HepG2 (cell line): ENCODE measurements around the gene FAM110C. TPM values are rescaled to one million over a fixed set of nuclear protein-coding genes. Genes with fewer than 3 reads are reported as not detected.
"Not testable (repeated sequence)": the region's sequence is repeated elsewhere in the genome, so short reads cannot be mapped to it uniquely, and the experiment has no call there.

Experiments
- ATAC-seq: fragments of 200-7000 bp; cut with Tn5 transposase; 3 replicates; pipeline ENCODE4 v1.9.1; 2020; ENCODE audit warnings: mild to moderate bottlenecking, moderate library complexity
- BruUV-seq: library from RNA; stranded (reverse); fragments of 400-500 nt; replicated peaks from 2 replicates; lab custom pipeline; 2021; lab: Mats Ljungman, UMichigan
- CTCF ChIA-PET: fragments of 300-600 bp; formaldehyde crosslinking; extraction: SDS; loops from one replicate; lab custom pipeline; 2021; ENCODE audit warnings: low total read pairs, inconsistent platforms, low intra/inter-chr PET ratio; lab: Yijun Ruan, JAX
- POLR2A ChIA-PET: fragments of 350-600 bp; sonication (Branson Sonifier 250); formaldehyde crosslinking; loops from one replicate; lab custom pipeline; 2020; ENCODE audit warnings: antibody characterized with exemption, inconsistent platforms; lab: Yijun Ruan, JAX
- DNase-seq: peaks from one replicate; pipeline ENCODE4 v3.0.0-alpha.2; 2015; ENCODE audit warnings: low spot score
- FAIRE-seq: peaks from 3 replicates; lab custom pipeline; 2011; peaks lifted over from hg19 to GRCh38; lab: Jason Lieb, UNC
- H2AFZ ChIP-seq: one replicate; pipeline ENCODE4 v1.6.1; 2011; ENCODE audit warnings: low read length, inconsistent platforms
- H3K27ac ChIP-seq: fragments of 300-600 bp; 3 replicates; pipeline ENCODE4 v1.8.0; 2011; ENCODE audit warnings: mixed run types, mild to moderate bottlenecking, mixed read lengths, low read length, inconsistent platforms; ENCODE audit not compliant: insufficient read depth; ENCODE audit errors: extremely low read length
- H3K27me3 ChIP-seq, 2 experiments: fragments of 200-600 bp in 1 of 2; 2 replicates in 1 of 2; 3 replicates in 1 of 2; pipeline versions ENCODE4 v1.6.0 to v1.8.0; 2011; ENCODE audit warnings: low read length in 2 of 2, mild to moderate bottlenecking in 2 of 2, moderate library complexity in 2 of 2, inconsistent platforms in 1 of 2; ENCODE audit not compliant: insufficient read depth in 2 of 2, control insufficient read depth in 1 of 2
- H3K36me3 ChIP-seq, 2 experiments: fragments of 200-600 bp in 1 of 2; replicated peaks in 1 of 2; 2 replicates in 1 of 2; 3 replicates in 1 of 2; pipeline versions ENCODE4 v1.5.1 to v1.8.0; 2011; ENCODE audit warnings: low read length in 2 of 2, inconsistent platforms in 1 of 2; ENCODE audit not compliant: insufficient read depth in 2 of 2, control insufficient read depth in 1 of 2
- H3K4me1 ChIP-seq: 2 replicates; pipeline ENCODE4 v1.5.1; 2012; ENCODE audit warnings: low read length, inconsistent platforms; ENCODE audit not compliant: insufficient read depth
- H3K4me2 ChIP-seq: 2 replicates; pipeline ENCODE4 v1.6.0; 2011; ENCODE audit warnings: low read depth, low read length, inconsistent platforms
- H3K4me3 ChIP-seq, 3 experiments: fragments of 200-600 bp in 1 of 3; sonication (generic), shearing (Covaris generic) in 1 of 3; replicated peaks in 1 of 3; 2 replicates each; pipeline ENCODE4 v1.5.1; 2011 to 2016; ENCODE audit warnings: low read length in 3 of 3, inconsistent platforms in 2 of 3, low read depth in 2 of 3, mild to moderate bottlenecking in 2 of 3, control low read depth in 1 of 3, mixed read lengths in 1 of 3; ENCODE audit not compliant: insufficient read depth in 1 of 3
- H3K79me2 ChIP-seq: one replicate; pipeline ENCODE4 v1.6.1; 2011; ENCODE audit warnings: low read length, inconsistent platforms; ENCODE audit not compliant: insufficient read depth
- H3K9ac ChIP-seq: 2 replicates; pipeline ENCODE4 v1.6.0; 2011; ENCODE audit warnings: mild to moderate bottlenecking, low read depth, low read length, inconsistent platforms; ENCODE audit not compliant: insufficient read depth
- H3K9me3 ChIP-seq: 2 replicates; pipeline ENCODE4 v1.5.1; 2012; ENCODE audit warnings: mild to moderate bottlenecking, low read length
- H4K20me1 ChIP-seq: 2 replicates; pipeline ENCODE4 v1.6.0; 2011; ENCODE audit warnings: inconsistent platforms, mild to moderate bottlenecking, low read length, moderate library complexity; ENCODE audit not compliant: insufficient read depth
- KDM5B ChIP-seq: sonication (generic); formaldehyde crosslinking; IDR thresholded peaks from 2 replicates; pipeline ENCODE4 v1.4.0; 2020; ENCODE audit warnings: missing genetic modification reagents, mild to moderate bottlenecking, borderline replicate concordance
- ZKSCAN8 ChIP-seq: IDR thresholded peaks from 2 replicates; pipeline ENCODE4 v1.6.1; 2016; ENCODE audit warnings: borderline replicate concordance, missing genetic modification reagents, missing compliant biosample characterization
- ZNF136 ChIP-seq: sonication (generic); formaldehyde crosslinking; IDR thresholded peaks from 2 replicates; pipeline ENCODE4 v1.8.1; 2022; ENCODE audit warnings: low read depth, mild to moderate bottlenecking, moderate library complexity, missing genetic modification reagents
- ZNF180 ChIP-seq: sonication (generic); formaldehyde crosslinking; IDR thresholded peaks from 2 replicates; pipeline ENCODE4 v1.4.0; 2020; ENCODE audit warnings: low read depth, missing genetic modification reagents, borderline replicate concordance
- ZNF274 ChIP-seq: sonication (generic); formaldehyde crosslinking; IDR thresholded peaks from 2 replicates; pipeline ENCODE4 v1.5.1; 2020; ENCODE audit warnings: mild to moderate bottlenecking, missing genetic modification reagents
- ZNF780A ChIP-seq: sonication (generic); formaldehyde crosslinking; IDR thresholded peaks from 2 replicates; pipeline ENCODE4 v1.8.0; 2022; ENCODE audit warnings: mild to moderate bottlenecking, missing genetic modification reagents, moderate library complexity
- WGBS: methylation state at CpG from one replicate; pipeline ENCODE4 v1.1.6; 2017; ENCODE audit warnings: low lambda C conversion rate; 5-methylcytosine and 5-hydroxymethylcytosine counted together
- in situ Hi-C: cut with HindIII; loops from 2 replicates; pipeline ENCODE4 v1.10.0; 2017; ENCODE audit warnings: low pct_unique_long_range_greater_than_20kb; ENCODE audit not compliant: extremely low pct_ligation_motif_present
- intact Hi-C: fragments of 100-400 bp; cut with micrococcal nuclease; formaldehyde crosslinking; loops from one replicate; pipeline ENCODE4 v1.10.0; 2022; ENCODE audit not compliant: unreplicated experiment
- polyA plus RNA-seq, 8 experiments: library from polyadenylated mRNA; depleted of rRNA in 3 of 8; stranded (reverse) in 7 of 8; unstranded in 1 of 8; fragments of >200 nt; fragmentation: Illumina TruSeq in 4 of 8; extraction: Trizol in 4 of 8; gene quantifications; 2 replicates each; pipeline versions ENCODE4 v1.2.1 to v1.2.3, GENCODE V29; 2011 to 2016; ENCODE audit warnings: low read depth in 4 of 8, missing spikeins in 1 of 8, mixed read lengths in 1 of 8; ENCODE audit not compliant: insufficient read depth in 1 of 8
- total RNA-seq, 5 experiments: library from RNA; depleted of rRNA; stranded (reverse); fragments of >200 nt; fragmentation: Illumina TruSeq; extraction: Trizol; gene quantifications; 2 replicates each; pipeline ENCODE4 v1.2.3, GENCODE V29; 2016; ENCODE audit warnings: low read depth in 1 of 5
- TF ChIP-seq, protein P1 (sequence below): sonication (generic); formaldehyde crosslinking; IDR thresholded peaks from 2 replicates; pipeline ENCODE4 v1.5.0; 2020; ENCODE audit warnings: mild to moderate bottlenecking, missing genetic modification reagents
- TF ChIP-seq, protein P2 (sequence below): sonication (generic); formaldehyde crosslinking; IDR thresholded peaks from 2 replicates; pipeline ENCODE4 v1.5.0; 2020; ENCODE audit warnings: missing genetic modification reagents, mild to moderate bottlenecking, borderline replicate concordance

Gene FAM110C
- total and polyA plus RNA-seq, 2 of the 13 experiments (the other 11 are each of a cell fraction or from before 2014, with no cell fraction given): 1.2 to 3.5 TPM

DNA sequence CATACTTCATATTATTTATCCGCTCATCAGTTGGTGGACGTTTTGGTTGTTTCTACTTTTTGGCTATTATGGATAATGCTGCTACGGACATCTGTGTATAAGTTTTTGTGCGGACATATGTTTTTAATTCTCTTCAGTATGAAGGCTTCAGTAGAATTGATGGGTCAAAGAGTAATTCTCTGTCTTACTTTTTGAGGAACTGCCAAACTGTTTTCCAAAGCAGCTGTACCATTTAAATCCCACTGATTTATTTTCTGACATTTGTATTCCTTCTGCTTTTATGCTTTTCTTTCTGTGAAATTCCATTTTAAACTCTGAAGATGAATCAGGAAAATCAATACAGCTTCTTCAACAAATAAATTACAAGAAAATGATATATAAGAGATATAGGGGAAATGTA lies 20.8 kb downstream of the FAM110C start:
- Histone ChIP-seq H4K20me1 (no peaks in the 10 kb centered on the region), H3K27me3 (no peaks in the 10 kb centered on the region; a peak in 1 of 5 replicates), H3K27ac (no peak overlapping the region), H3K79me2 (no peaks in the 10 kb centered on the region), H3K9ac (no peak overlapping the region), H2AFZ (no peak overlapping the region), H3K4me2 (no peak overlapping the region), H3K4me3 (no peak overlapping the region), H3K9me3 (no peaks in the 10 kb centered on the region), H3K36me3 (no peaks in the 10 kb centered on the region), H3K4me1 (no peaks in the 10 kb centered on the region)
- in situ Hi-C loops (no loop called here), intact Hi-C loops (no loop called here)
- no peak for DNase-seq
- FAIRE-seq: no peak
- no TSS peak for BruUV-seq
- CTCF ChIA-PET: no interaction called here
- POLR2A ChIA-PET: no interaction called here
- WGBS: 16% methylated on average over 4 of the region's 4 CpGs
- ATAC-seq: no peak
- TF ChIP-seq ZNF136 (CRISPR knock-in tag) (no peak), KDM5B (no peak), ZNF180 (CRISPR knock-in tag) (no peak), ZNF780A (CRISPR knock-in tag) (no peak), ZKSCAN8 (no peak), ZNF274 (CRISPR knock-in tag) (no peak)
- TF ChIP-seq, protein P1, sequence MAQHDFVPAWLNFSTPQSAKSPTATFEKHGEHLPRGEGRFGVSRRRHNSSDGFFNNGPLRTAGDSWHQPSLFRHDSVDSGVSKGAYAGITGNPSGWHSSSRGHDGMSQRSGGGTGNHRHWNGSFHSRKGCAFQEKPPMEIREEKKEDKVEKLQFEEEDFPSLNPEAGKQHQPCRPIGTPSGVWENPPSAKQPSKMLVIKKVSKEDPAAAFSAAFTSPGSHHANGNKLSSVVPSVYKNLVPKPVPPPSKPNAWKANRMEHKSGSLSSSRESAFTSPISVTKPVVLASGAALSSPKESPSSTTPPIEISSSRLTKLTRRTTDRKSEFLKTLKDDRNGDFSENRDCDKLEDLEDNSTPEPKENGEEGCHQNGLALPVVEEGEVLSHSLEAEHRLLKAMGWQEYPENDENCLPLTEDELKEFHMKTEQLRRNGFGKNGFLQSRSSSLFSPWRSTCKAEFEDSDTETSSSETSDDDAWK (CRISPR knock-in tag): no peak
- TF ChIP-seq, protein P2, sequence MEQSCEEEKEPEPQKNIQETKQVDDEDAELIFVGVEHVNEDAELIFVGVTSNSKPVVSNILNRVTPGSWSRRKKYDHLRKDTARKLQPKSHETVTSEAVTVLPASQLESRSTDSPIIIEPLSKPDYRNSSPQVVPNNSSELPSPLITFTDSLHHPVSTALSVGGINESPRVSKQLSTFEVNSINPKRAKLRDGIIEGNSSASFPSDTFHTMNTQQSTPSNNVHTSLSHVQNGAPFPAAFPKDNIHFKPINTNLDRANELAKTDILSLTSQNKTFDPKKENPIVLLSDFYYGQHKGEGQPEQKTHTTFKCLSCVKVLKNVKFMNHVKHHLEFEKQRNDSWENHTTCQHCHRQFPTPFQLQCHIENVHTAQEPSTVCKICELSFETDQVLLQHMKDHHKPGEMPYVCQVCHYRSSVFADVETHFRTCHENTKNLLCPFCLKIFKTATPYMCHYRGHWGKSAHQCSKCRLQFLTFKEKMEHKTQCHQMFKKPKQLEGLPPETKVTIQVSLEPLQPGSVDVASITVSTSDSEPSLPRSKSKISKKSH (CRISPR knock-in tag): no peak

- BruUV-seq, FAIRE-seq, CTCF ChIA-PET, H3K79me2 ChIP-seq, H3K27me3 ChIP-seq, ATAC-seq, POLR2A ChIA-PET, H3K27ac ChIP-seq, DNase-seq, H3K4me3 ChIP-seq, H3K4me1 ChIP-seq, in situ Hi-C loops, H3K4me2 ChIP-seq, H4K20me1 ChIP-seq, H3K9me3 ChIP-seq, H3K36me3 ChIP-seq, H2AFZ ChIP-seq, intact Hi-C loops, H3K9ac ChIP-seq: not testable (repeated sequence)
- 10% methylated on average over 4 of the region's 4 CpGs for WGBS
Observed at GRCh38 chr2:24591-24990, 21.7 kb downstream of the FAM110C start.
